Measurements from ENCODE around the gene CERCAM. TPM values are rescaled to one million over a fixed set of nuclear protein-coding genes. Genes with fewer than 3 reads are reported as not detected.

Gene CERCAM
- polyA plus RNA-seq, 1 donor (not counting 4 experiments of a cell fraction or from before 2014, with no cell fraction given), result 15.9 TPM

DNA sequence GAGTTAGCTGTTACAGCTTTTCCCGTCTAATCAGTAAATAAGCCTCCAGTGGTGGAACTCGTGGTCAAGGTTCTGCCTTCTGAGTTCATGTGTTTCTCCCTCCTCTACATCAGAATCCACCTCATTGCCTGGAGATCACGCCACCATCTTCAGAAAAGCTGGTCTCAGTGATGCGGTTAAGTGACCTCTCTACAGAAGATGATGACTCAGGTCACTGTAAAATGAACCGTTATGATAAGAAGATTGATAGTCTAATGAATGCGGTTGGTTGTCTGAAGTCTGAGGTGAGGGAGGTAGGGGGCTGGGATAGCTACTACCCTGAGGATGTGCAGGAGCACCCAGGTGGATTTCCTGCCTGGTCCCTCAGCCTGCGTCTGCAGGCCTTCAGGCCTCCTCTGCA is 48.4 kb downstream of the CERCAM start:
- H3K4me2 ChIP-seq (ENCODE audit: control insufficient read depth, extremely low read depth, insufficient read depth, low read depth, low read length), result no peak overlapping the region
- no peaks in the 10 kb centered on the region for H3K9me3 ChIP-seq (ENCODE audit: control insufficient read depth, low read depth, low read length)
- H3K9ac ChIP-seq (ENCODE audit: control insufficient read depth, extremely low read depth, insufficient read depth, low read length), result no peak overlapping the region
- H3K79me2 ChIP-seq (ENCODE audit: control insufficient read depth, insufficient read depth, low read length), result no peaks in the 10 kb centered on the region
- TF ChIP-seq EZH2 (IDR thresholded peaks at IDR 0.05; ENCODE audit: low read length), result no peak
- TF ChIP-seq, protein P1, sequence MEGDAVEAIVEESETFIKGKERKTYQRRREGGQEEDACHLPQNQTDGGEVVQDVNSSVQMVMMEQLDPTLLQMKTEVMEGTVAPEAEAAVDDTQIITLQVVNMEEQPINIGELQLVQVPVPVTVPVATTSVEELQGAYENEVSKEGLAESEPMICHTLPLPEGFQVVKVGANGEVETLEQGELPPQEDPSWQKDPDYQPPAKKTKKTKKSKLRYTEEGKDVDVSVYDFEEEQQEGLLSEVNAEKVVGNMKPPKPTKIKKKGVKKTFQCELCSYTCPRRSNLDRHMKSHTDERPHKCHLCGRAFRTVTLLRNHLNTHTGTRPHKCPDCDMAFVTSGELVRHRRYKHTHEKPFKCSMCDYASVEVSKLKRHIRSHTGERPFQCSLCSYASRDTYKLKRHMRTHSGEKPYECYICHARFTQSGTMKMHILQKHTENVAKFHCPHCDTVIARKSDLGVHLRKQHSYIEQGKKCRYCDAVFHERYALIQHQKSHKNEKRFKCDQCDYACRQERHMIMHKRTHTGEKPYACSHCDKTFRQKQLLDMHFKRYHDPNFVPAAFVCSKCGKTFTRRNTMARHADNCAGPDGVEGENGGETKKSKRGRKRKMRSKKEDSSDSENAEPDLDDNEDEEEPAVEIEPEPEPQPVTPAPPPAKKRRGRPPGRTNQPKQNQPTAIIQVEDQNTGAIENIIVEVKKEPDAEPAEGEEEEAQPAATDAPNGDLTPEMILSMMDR (optimal IDR thresholded peaks at IDR 0.05 in 1 of 3, IDR thresholded peaks at IDR 0.05 in 1 of 3, conservative IDR thresholded peaks at IDR 0.05 in 1 of 3; ENCODE audit: extremely low read depth in 1 of 3, insufficient read depth in 2 of 3, low read length in 3 of 3), result no peak
- no peaks in the 10 kb centered on the region for H3K9me1 ChIP-seq (ENCODE audit: control insufficient read depth, extremely low read depth, insufficient read depth, low read length)
- H3K27ac ChIP-seq (ENCODE audit: control insufficient read depth, insufficient read depth, low read length), result no peak overlapping the region
- no peak for DNase-seq (ENCODE audit: low read depth, low spot score)
- H4K20me1 ChIP-seq (ENCODE audit: control insufficient read depth, extremely low read depth, insufficient read depth, low read length), result no peaks in the 10 kb centered on the region
- no peaks in the 10 kb centered on the region for H3K27me3 ChIP-seq (ENCODE audit: control insufficient read depth, extremely low read depth, insufficient read depth, low read length)
- H3K36me3 ChIP-seq (ENCODE audit: control insufficient read depth in 2 of 2, extremely low read depth in 1 of 2, insufficient read depth in 2 of 2, low read length in 2 of 2), result peaks cover 16 to 18% of the 10 kb centered on the region in 2 experiments
- no peak for FAIRE-seq
- no peak overlapping the region for H2AFZ ChIP-seq (ENCODE audit: control insufficient read depth, low read length)
- H3K4me1 ChIP-seq (ENCODE audit: control insufficient read depth, extremely low read depth, insufficient read depth, low read length), result no peaks in the 10 kb centered on the region
- dilution Hi-C loops (cut with MboI; ENCODE audit: extremely low pct_ligation_motif_present, low sequenced_read_pairs), result no loop called here
- H3K4me3 ChIP-seq (ENCODE audit: control insufficient read depth in 2 of 3, extremely low read depth in 1 of 3, insufficient read depth in 2 of 3, low read depth in 1 of 3, low read length in 3 of 3), result no peak overlapping the region

DNA sequence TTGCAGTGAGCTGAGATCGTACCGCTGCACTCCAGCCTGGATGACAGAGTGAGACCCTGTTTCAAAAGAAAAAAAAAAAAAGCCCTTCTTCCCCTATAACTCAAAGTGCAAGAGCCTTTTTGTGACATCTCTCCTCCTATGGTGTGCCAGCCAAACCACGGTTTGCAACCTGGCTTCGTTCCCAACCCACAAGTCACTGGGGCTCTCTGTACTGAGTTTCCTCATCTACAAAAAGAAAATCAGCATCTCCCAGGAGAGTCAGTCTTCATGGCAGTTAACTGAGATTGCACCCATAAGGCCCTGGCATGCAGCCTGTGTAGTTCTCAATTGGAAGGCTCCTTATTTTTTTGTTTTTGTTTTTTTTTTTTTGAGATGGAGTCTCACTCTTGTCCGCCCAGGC is 49.9 kb downstream of the CERCAM start:
- Histone ChIP-seq H3K79me2 (ENCODE audit: control insufficient read depth, insufficient read depth, low read length) (no peaks in the 10 kb centered on the region), H3K4me1 (ENCODE audit: control insufficient read depth, extremely low read depth, insufficient read depth, low read length) (no peaks in the 10 kb centered on the region), H2AFZ (ENCODE audit: control insufficient read depth, low read length) (no peak overlapping the region), H3K36me3 (ENCODE audit: control insufficient read depth in 2 of 2, extremely low read depth in 1 of 2, insufficient read depth in 2 of 2, low read length in 2 of 2) (peaks cover 15 to 17% of the 10 kb centered on the region in 2 experiments), H3K4me2 (ENCODE audit: control insufficient read depth, extremely low read depth, insufficient read depth, low read depth, low read length) (no peak overlapping the region), H3K27me3 (ENCODE audit: control insufficient read depth, extremely low read depth, insufficient read depth, low read length) (no peaks in the 10 kb centered on the region), H4K20me1 (ENCODE audit: control insufficient read depth, extremely low read depth, insufficient read depth, low read length) (no peaks in the 10 kb centered on the region), H3K4me3 (ENCODE audit: control insufficient read depth in 2 of 3, extremely low read depth in 1 of 3, insufficient read depth in 2 of 3, low read depth in 1 of 3, low read length in 3 of 3) (no peak overlapping the region), H3K9ac (ENCODE audit: control insufficient read depth, extremely low read depth, insufficient read depth, low read length) (no peak overlapping the region), H3K9me3 (ENCODE audit: control insufficient read depth, low read depth, low read length) (no peaks in the 10 kb centered on the region), H3K9me1 (ENCODE audit: control insufficient read depth, extremely low read depth, insufficient read depth, low read length) (no peaks in the 10 kb centered on the region), H3K27ac (ENCODE audit: control insufficient read depth, insufficient read depth, low read length) (no peak overlapping the region)
- no peak for DNase-seq (ENCODE audit: low read depth, low spot score)
- TF ChIP-seq EZH2 (IDR thresholded peaks at IDR 0.05; ENCODE audit: low read length), result no peak
- TF ChIP-seq, protein P1 (optimal IDR thresholded peaks at IDR 0.05 in 1 of 3, IDR thresholded peaks at IDR 0.05 in 1 of 3, conservative IDR thresholded peaks at IDR 0.05 in 1 of 3; ENCODE audit: extremely low read depth in 1 of 3, insufficient read depth in 2 of 3, low read length in 3 of 3), result no peak
- FAIRE-seq, result no peak
- dilution Hi-C loops (cut with MboI; ENCODE audit: extremely low pct_ligation_motif_present, low sequenced_read_pairs), result no loop called here

Measured in keratinocyte (primary cell).